OCI-LY3 (cell line): ENCODE results near the gene PHACTR3.

Source experiments
- H2AFZ ChIP-seq: fragments of 200-600, 300-600 bp; shearing (Covaris generic); 2 replicates; pipeline ENCODE4 v1.6.0; 2014; ENCODE audit warnings: antibody characterized with exemption, low read depth, low read length
- H3K27ac ChIP-seq: fragments of 200-600, 300-600 bp; sonication (generic); 2 replicates; pipeline ENCODE4 v1.5.1; 2014; ENCODE audit warnings: mild to moderate bottlenecking, low read length, moderate library complexity, mixed read lengths
- H3K27me3 ChIP-seq: fragments of 200-600, 300-600 bp; sonication (generic); 2 replicates; pipeline ENCODE4 v1.6.1; 2014; ENCODE audit warnings: low read depth, low read length, mixed read lengths
- H3K36me3 ChIP-seq: fragments of 200-600, 300-600 bp; sonication (generic); replicated peaks from 2 replicates; pipeline ENCODE3; 2014; ENCODE audit warnings: low read depth, low read length, mixed read lengths
- H3K4me1 ChIP-seq: fragments of 300-600, 200-600 bp; sonication (generic); 2 replicates; pipeline ENCODE4 v1.6.1; 2014; ENCODE audit warnings: low read length, mixed read lengths
- H3K4me2 ChIP-seq: fragments of 200-600, 300-600 bp; sonication (generic); 2 replicates; pipeline ENCODE4 v1.6.1; 2014; ENCODE audit warnings: low read length, mixed read lengths
- H3K4me3 ChIP-seq: fragments of 300-600, 200-600 bp; sonication (generic); 2 replicates; pipeline ENCODE4 v1.5.1; 2014; ENCODE audit warnings: antibody characterized with exemption, mild to moderate bottlenecking, low read length, moderate library complexity
- H3K79me2 ChIP-seq: fragments of 300-600, 200-600 bp; shearing (Covaris generic); 2 replicates; pipeline ENCODE4 v1.6.1; 2014; ENCODE audit warnings: mild to moderate bottlenecking, low read length, mixed read lengths
- H3K9ac ChIP-seq: fragments of 300-600, 200-600 bp; shearing (Covaris generic); 2 replicates; pipeline ENCODE4 v1.6.0; 2014; ENCODE audit warnings: mild to moderate bottlenecking, low read length, moderate library complexity
- H3K9me3 ChIP-seq: fragments of 200-600, 300-600 bp; shearing (Covaris generic); 2 replicates; pipeline ENCODE4 v1.6.1; 2014; ENCODE audit warnings: low read length, mixed read lengths; ENCODE audit not compliant: insufficient read depth
- H4K20me1 ChIP-seq: fragments of 200-600, 300-600 bp; sonication (generic); 2 replicates; pipeline ENCODE4 v1.6.1; 2016; ENCODE audit warnings: low read length, mixed read lengths; ENCODE audit not compliant: insufficient read depth
- EZH2phosphoT487 ChIP-seq: fragments of 200-600 bp; shearing (Covaris generic); IDR thresholded peaks from 2 replicates; pipeline ENCODE4 v1.6.1; 2018; ENCODE audit warnings: antibody characterized with exemption, mixed run types, low read depth
- TF ChIP-seq, protein P1 (sequence below): fragments of 200-600, 300-600 bp; sonication (generic); IDR thresholded peaks from 2 replicates; pipeline ENCODE4 v1.5.1; 2014; ENCODE audit warnings: antibody characterized with exemption, low read length, low read depth

Gene PHACTR3

DNA sequence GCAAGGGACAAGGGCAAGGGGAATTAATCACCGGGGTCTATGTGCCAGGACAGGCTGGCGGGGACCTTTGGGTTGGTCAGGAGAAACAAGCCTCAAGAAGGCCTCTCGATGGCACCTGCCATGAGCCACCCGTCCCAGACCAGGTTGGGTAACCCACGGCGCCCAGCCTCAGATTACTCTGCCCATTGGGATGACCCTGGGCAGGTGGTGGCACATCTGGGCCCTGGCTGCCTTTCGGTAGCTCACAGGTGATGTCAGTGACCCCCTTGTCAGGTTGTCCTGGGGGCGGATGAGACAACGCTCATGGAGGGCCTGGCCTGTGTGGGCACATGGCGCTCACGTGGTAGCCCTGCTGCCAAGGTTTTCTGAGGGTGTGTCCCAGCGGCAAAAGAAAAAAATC, 176.9 kb downstream of the PHACTR3 start:
- Histone ChIP-seq H3K79me2 (no peaks in the 10 kb centered on the region), H3K4me1 (no peaks in the 10 kb centered on the region), H3K9ac (no peak overlapping the region), H3K9me3 (no peaks in the 10 kb centered on the region), H3K27ac (no peak overlapping the region), H3K4me2 (no peak overlapping the region), H3K4me3 (no peak overlapping the region), H4K20me1 (no peaks in the 10 kb centered on the region), H3K27me3 (peaks cover 23% of the 10 kb centered on the region; the same call in 1 of the 2 replicates), H2AFZ (no peak overlapping the region), H3K36me3 (no peaks in the 10 kb centered on the region)
- TF ChIP-seq, protein P1, sequence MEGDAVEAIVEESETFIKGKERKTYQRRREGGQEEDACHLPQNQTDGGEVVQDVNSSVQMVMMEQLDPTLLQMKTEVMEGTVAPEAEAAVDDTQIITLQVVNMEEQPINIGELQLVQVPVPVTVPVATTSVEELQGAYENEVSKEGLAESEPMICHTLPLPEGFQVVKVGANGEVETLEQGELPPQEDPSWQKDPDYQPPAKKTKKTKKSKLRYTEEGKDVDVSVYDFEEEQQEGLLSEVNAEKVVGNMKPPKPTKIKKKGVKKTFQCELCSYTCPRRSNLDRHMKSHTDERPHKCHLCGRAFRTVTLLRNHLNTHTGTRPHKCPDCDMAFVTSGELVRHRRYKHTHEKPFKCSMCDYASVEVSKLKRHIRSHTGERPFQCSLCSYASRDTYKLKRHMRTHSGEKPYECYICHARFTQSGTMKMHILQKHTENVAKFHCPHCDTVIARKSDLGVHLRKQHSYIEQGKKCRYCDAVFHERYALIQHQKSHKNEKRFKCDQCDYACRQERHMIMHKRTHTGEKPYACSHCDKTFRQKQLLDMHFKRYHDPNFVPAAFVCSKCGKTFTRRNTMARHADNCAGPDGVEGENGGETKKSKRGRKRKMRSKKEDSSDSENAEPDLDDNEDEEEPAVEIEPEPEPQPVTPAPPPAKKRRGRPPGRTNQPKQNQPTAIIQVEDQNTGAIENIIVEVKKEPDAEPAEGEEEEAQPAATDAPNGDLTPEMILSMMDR: no peak
- no peak for TF ChIP-seq EZH2phosphoT487

DNA sequence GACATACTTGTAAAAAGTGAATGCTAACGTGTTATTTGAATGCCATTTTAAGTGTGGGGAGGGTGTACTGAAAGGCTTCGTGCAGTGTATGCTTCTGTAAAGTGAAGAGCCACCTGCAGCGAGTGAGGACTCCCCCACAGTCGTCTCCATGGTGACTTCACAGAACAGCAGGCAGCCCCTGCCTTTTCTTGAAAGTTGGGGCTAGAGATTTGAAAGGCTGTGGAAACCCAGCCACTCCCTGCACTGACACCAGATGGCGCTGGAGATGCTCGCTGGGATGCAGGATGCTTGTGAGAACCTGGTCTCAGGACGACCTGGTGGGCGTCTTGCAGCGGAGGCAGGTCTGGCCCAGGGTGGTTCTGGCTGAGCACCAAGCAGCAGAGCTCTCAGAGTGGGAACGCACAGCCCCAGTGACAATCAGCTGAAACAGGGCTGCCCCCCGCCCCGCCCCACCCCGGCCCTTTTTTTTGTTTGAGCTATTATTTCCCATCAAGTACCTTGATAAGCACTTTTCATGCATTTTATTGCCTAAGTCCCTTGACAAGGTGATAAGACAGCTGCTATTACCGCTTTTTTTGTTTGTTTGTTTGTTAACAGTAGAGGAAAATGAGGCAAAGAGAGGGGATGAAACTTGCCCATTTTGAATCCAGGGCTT, 178.8 kb downstream of the PHACTR3 start:
- no peaks in the 10 kb centered on the region for H3K79me2 ChIP-seq
- no peak overlapping the region for H3K4me3 ChIP-seq
- no peak overlapping the region for H3K4me2 ChIP-seq
- H3K27ac ChIP-seq: no peak overlapping the region
- H3K27me3 ChIP-seq: peaks cover 33% of the 10 kb centered on the region
- H4K20me1 ChIP-seq: no peaks in the 10 kb centered on the region
- H3K9ac ChIP-seq: no peak overlapping the region
- H3K4me1 ChIP-seq: no peaks in the 10 kb centered on the region
- H3K9me3 ChIP-seq: no peaks in the 10 kb centered on the region
- no peaks in the 10 kb centered on the region for H3K36me3 ChIP-seq
- H2AFZ ChIP-seq: no peak overlapping the region
- TF ChIP-seq, protein P1: peak; percentile 90
- TF ChIP-seq EZH2phosphoT487: no peak

DNA sequence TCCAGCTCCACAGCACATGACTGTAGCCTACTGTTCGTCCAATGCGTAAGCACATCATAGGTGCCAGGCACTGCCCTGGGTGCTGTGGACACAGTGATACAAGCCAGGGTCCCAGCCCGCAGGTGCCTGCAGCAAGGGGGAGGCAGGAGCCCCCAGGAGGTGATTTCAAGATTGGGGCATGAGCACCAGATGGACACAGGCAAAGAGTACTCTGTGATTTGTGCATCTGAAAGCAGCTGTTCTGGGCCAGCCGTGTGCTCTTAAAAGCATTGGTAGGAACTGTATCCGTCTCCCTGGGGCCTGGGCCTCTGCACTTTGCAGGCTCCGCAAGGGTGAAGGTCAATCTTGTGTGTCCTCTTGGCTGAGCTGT, 179.3 kb downstream of the PHACTR3 start:
- Histone ChIP-seq H3K36me3 (no peaks in the 10 kb centered on the region), H3K4me3 (no peak overlapping the region), H3K4me1 (no peaks in the 10 kb centered on the region), H3K79me2 (no peaks in the 10 kb centered on the region), H3K4me2 (no peak overlapping the region), H4K20me1 (no peaks in the 10 kb centered on the region), H2AFZ (no peak overlapping the region), H3K27me3 (peaks cover 30% of the 10 kb centered on the region), H3K9me3 (no peaks in the 10 kb centered on the region), H3K27ac (no peak overlapping the region), H3K9ac (no peak overlapping the region)
- no peak for TF ChIP-seq EZH2phosphoT487
- TF ChIP-seq, protein P1: no peak

DNA sequence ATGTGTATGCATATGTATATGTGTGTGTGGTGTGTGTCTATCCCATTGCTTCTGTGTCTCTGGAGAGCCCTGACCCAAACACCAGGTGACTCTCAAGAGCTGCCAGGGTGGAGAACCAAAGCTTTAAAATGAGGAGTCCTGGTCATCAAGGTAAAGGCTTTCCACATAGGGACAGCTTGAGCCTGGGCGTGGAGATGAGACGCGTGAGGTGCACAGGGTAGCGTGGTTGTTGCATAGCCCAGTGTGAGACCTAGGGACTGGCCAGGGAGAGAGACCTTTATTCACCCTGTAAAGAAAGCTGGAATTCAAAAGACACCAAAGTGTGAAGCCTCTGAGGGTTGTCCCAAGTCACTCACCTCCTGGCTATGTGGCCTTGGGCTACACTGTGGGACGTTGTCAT, 180.0 kb downstream of the PHACTR3 start:
- TF ChIP-seq, protein P1: no peak
- no peak for TF ChIP-seq EZH2phosphoT487
- no peak overlapping the region for H3K4me2 ChIP-seq
- H2AFZ ChIP-seq: no peak overlapping the region
- no peaks in the 10 kb centered on the region for H3K4me1 ChIP-seq
- no peak overlapping the region for H3K4me3 ChIP-seq
- no peaks in the 10 kb centered on the region for H3K36me3 ChIP-seq
- H3K9ac ChIP-seq: no peak overlapping the region
- H3K9me3 ChIP-seq: no peaks in the 10 kb centered on the region
- peaks cover 30% of the 10 kb centered on the region for H3K27me3 ChIP-seq
- no peaks in the 10 kb centered on the region for H4K20me1 ChIP-seq
- no peaks in the 10 kb centered on the region for H3K79me2 ChIP-seq
- H3K27ac ChIP-seq: no peak overlapping the region
